GM10266 (cell line): ENCODE measurements around the gene ITGB2.

ENCODE experiments used
- DNase-seq: peaks from one replicate; pipeline ENCODE4 v3.0.0; 2012; ENCODE audit errors: extremely low spot score
- TF ChIP-seq, protein P1 (sequence below): IDR thresholded peaks from 2 replicates; pipeline ENCODE4 v1.5.1; 2012; ENCODE audit warnings: mild to moderate bottlenecking, low read depth; ENCODE audit not compliant: control insufficient read depth, insufficient read depth; ENCODE audit errors: missing control alignments

Gene ITGB2

DNA sequence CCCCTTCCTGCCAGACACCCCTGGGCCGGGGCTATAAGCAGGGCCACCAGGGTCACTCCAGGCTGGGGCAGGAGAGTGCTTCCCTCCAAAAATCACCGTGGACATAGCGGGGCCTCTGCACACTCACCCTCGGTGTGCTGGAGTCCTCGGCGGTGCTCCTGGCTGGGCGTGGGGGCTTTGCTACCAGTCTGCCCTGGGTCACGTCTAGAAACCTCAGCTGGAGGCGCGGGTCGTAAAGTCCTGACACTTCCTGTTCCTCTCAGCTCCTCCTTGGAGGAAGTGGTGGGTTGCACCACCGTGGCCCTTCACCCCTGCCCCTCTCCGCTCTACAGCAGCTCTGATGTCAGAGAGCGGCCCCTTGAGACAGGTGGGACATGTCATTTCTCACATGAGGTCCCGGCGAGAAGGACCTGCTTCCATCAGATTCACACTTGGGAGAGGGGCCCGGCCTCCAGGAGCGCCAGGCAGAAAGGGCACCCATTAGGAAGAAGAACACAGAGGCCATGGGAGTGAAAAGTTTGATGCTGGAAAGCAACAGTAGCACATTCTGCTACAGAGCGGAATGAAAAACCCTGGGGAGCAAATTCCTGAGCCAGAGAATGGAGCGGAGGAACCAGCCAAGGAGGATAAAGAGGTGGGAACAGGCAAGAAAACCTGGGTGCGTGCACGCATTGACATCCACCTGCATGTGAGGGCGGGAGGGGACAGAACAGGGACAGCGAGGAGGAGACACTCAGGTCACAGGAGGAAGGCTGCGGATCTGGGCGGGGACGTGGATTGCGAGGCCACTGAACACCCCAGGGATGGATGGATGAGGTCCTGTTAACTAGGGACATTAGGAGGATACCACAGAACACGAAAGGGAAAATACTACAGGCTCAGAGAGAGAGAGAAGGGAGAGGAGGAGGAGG, at the start of gene ITGB2:
Gene ITGB2 (minus strand): TSS at position 206 of the 911 bp plus-strand sequence. CDS start 10,117 bp downstream, outside the sequence.
- DNase-seq: peak; percentile 74
- TF ChIP-seq, protein P1, sequence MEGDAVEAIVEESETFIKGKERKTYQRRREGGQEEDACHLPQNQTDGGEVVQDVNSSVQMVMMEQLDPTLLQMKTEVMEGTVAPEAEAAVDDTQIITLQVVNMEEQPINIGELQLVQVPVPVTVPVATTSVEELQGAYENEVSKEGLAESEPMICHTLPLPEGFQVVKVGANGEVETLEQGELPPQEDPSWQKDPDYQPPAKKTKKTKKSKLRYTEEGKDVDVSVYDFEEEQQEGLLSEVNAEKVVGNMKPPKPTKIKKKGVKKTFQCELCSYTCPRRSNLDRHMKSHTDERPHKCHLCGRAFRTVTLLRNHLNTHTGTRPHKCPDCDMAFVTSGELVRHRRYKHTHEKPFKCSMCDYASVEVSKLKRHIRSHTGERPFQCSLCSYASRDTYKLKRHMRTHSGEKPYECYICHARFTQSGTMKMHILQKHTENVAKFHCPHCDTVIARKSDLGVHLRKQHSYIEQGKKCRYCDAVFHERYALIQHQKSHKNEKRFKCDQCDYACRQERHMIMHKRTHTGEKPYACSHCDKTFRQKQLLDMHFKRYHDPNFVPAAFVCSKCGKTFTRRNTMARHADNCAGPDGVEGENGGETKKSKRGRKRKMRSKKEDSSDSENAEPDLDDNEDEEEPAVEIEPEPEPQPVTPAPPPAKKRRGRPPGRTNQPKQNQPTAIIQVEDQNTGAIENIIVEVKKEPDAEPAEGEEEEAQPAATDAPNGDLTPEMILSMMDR: peak; percentile 1

- DNase-seq: no peak
- TF ChIP-seq, protein P1: no peak
These were observed 49.4 kb upstream of the ITGB2 start for GRCh38 chr21:44969931-44970755.

- TF ChIP-seq, protein P1: no peak
- DNase-seq: no peak
These were observed 48.5 kb upstream of the ITGB2 start for GRCh38 chr21:44969066-44969670.

- DNase-seq: no peak
- TF ChIP-seq, protein P1: no peak
These were observed 46.7 kb upstream of the ITGB2 start for GRCh38 chr21:44967082-44968047.

- no peak for DNase-seq
- TF ChIP-seq, protein P1: no peak
These were observed 45.7 kb upstream of the ITGB2 start for GRCh38 chr21:44966135-44967081.
